BJ (cell line): ENCODE data around the gene SYT9. TPM values are rescaled to one million over a fixed set of nuclear protein-coding genes. Genes with fewer than 3 reads are reported as not detected.

Source experiments
- CTCF ChIA-PET: fragments of 350-600 bp; formaldehyde crosslinking; extraction: SDS; loops from one replicate; lab custom pipeline; 2021; ENCODE audit warnings: antibody characterized with exemption, inconsistent platforms; lab: Yijun Ruan, JAX
- POLR2A ChIA-PET: fragments of 300-600 bp; sonication (Branson Sonifier 250); formaldehyde crosslinking; extraction: SDS; loops from one replicate; lab custom pipeline; 2021; ENCODE audit warnings: antibody characterized with exemption; lab: Charles Lee
- DNase-seq: peaks from one replicate; pipeline ENCODE4 v3.0.0-alpha.2; 2011; ENCODE audit warnings: low read depth
- H3K27me3 ChIP-seq: 2 replicates; pipeline ENCODE4 v1.6.0; 2011; ENCODE audit warnings: low read length; ENCODE audit not compliant: control insufficient read depth, insufficient read depth
- H3K36me3 ChIP-seq: 2 replicates; pipeline ENCODE4 v1.5.1; 2011; ENCODE audit warnings: low read length; ENCODE audit not compliant: control insufficient read depth, insufficient read depth
- H3K4me3 ChIP-seq: 2 replicates; pipeline ENCODE4 v1.5.1; 2011; ENCODE audit warnings: low read depth, mild to moderate bottlenecking, control low read depth, low read length
- polyA plus RNA-seq: library from polyadenylated mRNA; depleted of rRNA; stranded (reverse); fragments of >200 nt; gene quantifications from 2 replicates; pipeline ENCODE4 v1.2.3, GENCODE V29; 2011
- TF ChIP-seq, protein P1 (sequence below): IDR thresholded peaks from 2 replicates; pipeline ENCODE4 v1.5.1; 2011; ENCODE audit warnings: low read depth, mild to moderate bottlenecking, control low read depth, inconsistent platforms, low read length, moderate library complexity; ENCODE audit not compliant: insufficient read depth

The SYT9 gene
- polyA plus RNA-seq, 1 experiment, result not detected

DNA sequence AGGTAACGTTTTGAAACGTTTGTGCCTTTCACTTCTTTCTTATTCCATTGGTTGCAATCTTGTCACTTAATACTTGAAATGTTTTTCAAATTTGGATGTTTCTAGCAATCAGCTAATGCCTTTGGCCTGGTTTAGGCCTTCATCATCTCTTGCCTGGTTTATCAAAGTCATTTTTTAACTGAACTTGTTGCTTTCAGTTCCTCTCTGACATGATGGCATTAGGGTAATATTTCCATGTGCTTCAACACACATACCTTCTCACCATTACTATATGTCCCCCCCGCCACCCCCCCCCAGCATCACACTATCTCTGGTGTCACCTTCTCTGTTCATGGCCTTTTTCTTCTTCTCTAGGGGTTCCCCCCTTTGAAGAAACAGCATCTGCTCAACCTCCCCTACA lies 1.5 kb upstream of the SYT9 start:
- ChIA-PET POLR2A (no interaction called here), CTCF (no interaction called here)
- Histone ChIP-seq H3K4me3 (no peak overlapping the region), H3K27me3 (peaks cover 20% of the 10 kb centered on the region), H3K36me3 (no peaks in the 10 kb centered on the region)
- DNase-seq, result no peak
- TF ChIP-seq, protein P1, sequence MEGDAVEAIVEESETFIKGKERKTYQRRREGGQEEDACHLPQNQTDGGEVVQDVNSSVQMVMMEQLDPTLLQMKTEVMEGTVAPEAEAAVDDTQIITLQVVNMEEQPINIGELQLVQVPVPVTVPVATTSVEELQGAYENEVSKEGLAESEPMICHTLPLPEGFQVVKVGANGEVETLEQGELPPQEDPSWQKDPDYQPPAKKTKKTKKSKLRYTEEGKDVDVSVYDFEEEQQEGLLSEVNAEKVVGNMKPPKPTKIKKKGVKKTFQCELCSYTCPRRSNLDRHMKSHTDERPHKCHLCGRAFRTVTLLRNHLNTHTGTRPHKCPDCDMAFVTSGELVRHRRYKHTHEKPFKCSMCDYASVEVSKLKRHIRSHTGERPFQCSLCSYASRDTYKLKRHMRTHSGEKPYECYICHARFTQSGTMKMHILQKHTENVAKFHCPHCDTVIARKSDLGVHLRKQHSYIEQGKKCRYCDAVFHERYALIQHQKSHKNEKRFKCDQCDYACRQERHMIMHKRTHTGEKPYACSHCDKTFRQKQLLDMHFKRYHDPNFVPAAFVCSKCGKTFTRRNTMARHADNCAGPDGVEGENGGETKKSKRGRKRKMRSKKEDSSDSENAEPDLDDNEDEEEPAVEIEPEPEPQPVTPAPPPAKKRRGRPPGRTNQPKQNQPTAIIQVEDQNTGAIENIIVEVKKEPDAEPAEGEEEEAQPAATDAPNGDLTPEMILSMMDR, result no peak

DNA sequence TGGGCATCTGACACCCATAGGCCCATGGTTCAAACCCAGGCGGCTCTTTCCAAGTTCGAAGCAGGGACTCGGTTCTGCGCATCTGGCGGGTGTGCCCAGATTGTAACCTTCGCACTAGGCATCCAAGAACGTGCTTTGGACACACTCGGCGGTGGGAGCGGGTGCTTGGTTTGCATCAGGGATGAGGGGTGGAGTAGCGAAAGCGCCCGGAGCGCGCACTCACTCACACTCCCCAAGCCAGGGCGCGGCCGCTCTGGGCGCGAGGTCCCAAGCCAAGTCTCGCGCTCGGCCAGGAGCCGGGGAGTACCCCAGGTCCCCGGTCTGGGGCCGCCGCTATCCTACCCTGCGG lies 243 bp upstream of the SYT9 start:
- CTCF ChIA-PET, result no interaction called here
- no peak for DNase-seq
- POLR2A ChIA-PET, result no interaction called here
- peaks cover 20% of the 10 kb centered on the region for H3K27me3 ChIP-seq
- TF ChIP-seq, protein P1, result no peak
- peak overlapping the region; percentile 47 for H3K4me3 ChIP-seq
- no peaks in the 10 kb centered on the region for H3K36me3 ChIP-seq

DNA sequence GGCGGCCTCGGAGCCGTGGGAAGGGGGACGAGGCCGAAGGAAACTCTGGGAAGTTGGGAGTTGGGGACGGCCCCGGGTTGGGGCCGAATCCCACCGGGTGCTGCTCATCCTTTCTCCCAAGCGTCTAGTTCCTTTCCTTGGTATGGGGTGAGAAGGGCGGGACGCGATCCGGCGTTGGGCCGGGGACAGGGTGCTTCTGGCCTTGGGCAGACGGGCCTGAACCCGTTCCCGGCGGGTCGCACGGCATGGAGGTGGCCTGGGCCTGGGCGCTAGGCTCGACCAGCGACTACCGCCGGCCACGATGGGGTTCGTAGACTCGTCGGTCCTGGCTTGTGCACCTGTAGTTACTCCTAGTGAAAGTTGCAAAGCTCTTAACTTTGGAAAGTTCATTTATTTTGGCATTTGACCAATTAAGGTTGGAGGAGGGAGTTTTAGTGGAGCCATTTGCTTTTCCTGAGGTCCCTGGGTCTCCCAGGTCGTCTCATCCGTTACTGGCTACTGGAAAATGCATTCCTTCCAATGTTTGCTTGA lies 1.0 kb downstream of the SYT9 start:
- peaks cover 20% of the 10 kb centered on the region for H3K27me3 ChIP-seq
- TF ChIP-seq, protein P1, result no peak
- H3K4me3 ChIP-seq, result no peak overlapping the region
- no peaks in the 10 kb centered on the region for H3K36me3 ChIP-seq
- CTCF ChIA-PET, result interaction anchor here (0.6 to 1.0 kb wide), 2 partner anchors 14 to 26 kb away, joined by 3 read pairs; no protein-coding TSS in a partner anchor
- POLR2A ChIA-PET, result no interaction called here
- DNase-seq, result no peak

DNA sequence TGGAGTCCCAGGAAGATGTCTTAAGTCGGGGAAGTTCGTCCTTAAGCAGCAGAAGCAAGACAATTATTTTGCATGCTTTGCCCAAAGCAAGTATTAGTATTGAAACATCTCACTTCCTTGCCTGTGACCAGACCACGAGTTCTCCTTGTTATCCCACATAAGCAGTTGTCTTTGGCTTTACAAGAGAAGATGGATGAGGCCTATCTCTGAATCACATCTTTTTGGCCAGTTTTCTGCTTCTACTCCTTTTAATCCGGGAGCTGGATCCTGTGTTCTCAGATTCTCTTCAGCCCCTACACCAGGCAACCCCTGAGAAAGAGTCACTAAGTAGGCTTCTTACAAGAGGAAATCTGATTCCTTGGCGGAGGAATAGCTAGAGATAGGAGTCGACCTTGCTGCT lies 2.1 kb downstream of the SYT9 start:
- CTCF ChIA-PET, result interaction anchor here (1.0 kb wide), 1 partner anchor 25 kb away, joined by 3 read pairs; no protein-coding TSS in a partner anchor
- TF ChIP-seq, protein P1, result no peak
- peaks cover 20% of the 10 kb centered on the region for H3K27me3 ChIP-seq
- no peak overlapping the region for H3K4me3 ChIP-seq
- no peak for DNase-seq
- POLR2A ChIA-PET, result no interaction called here
- no peaks in the 10 kb centered on the region for H3K36me3 ChIP-seq

DNA sequence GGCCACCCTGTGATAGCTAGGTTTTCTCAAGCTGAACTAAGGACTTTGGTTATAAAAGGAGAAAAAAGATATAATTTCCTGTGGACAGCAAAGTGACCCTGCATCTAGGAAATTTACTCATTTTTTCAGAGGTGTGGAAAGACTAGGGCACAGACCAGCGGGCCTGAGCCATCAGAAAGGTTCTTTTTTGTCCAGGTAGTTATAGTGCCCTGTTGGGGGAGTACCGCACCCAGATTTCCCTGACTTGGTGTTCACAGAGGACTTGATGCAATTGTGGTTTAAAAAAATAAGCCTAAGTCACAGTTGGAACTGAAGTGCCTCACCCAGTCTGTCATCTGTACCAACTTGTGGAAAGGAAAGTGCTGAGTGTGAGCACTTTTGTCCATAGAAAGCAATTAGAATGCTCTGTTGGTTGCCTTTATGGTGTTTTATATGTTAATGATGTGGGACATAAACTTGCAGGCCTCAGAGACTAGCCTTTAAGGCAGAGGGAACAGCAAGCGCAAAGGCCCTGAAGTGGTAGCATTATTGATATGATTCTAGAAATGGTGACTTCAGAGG lies 3.1 kb downstream of the SYT9 start:
- H3K4me3 ChIP-seq, result no peak overlapping the region
- peaks cover 20% of the 10 kb centered on the region for H3K27me3 ChIP-seq
- POLR2A ChIA-PET, result no interaction called here
- H3K36me3 ChIP-seq, result no peaks in the 10 kb centered on the region
- CTCF ChIA-PET, result no interaction called here
- DNase-seq, result no peak
- TF ChIP-seq, protein P1, result no peak
